PC-9 (cell line): ENCODE data around the gene LARGE1.

Experiments used
- EZH2 ChIP-seq: fragments of 200-600 bp; sonication (generic); IDR thresholded peaks from 2 replicates; pipeline ENCODE4 v1.8.0; 2017; ENCODE audit warnings: antibody characterized with exemption, low read depth
- TF ChIP-seq, protein P1 (sequence below): fragments of 200-600 bp; sonication (generic); conservative IDR thresholded peaks from 2 replicates; pipeline ENCODE4 v1.6.1; 2017; ENCODE audit warnings: mixed run types, antibody characterized with exemption, mild to moderate bottlenecking, moderate library complexity

DNA sequence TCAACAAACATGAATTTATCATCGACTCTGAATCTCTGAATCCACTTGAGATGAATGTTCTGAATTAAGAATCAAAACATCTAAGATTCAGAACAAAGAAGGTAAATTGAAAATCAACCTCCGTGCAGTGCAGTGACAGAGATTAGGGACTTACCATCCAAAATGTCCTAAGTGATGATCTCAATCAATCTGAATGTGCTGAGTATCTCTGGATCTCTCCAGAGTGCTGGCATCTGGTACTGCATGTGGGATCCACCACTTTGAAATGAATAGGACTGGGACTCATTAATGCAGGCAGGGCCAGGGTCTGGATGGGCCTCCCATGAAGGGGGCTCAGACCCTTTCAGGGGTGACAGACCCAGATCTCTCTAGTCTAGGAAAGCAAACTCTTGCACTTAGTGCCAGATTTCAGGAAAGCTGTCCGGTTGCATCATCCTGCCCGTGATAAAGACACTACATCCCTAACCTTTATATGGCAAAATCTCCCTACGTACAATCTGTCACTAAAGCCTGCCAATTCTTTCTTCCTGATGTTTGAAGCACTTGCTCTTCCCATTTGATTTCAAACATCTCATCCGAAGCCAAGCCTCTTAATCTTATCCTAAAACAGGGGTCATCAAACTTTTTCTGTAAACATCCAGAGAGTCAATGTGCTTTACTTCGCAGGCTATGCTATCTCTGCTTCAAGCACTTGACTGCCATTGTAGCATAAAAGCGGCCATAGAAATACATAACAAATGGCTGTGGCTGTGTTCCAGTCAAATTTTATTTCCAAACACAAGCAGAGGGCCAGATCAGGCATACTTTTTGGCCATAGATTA lies 263.3 kb downstream of the LARGE1 start:
- TF ChIP-seq, protein P1, sequence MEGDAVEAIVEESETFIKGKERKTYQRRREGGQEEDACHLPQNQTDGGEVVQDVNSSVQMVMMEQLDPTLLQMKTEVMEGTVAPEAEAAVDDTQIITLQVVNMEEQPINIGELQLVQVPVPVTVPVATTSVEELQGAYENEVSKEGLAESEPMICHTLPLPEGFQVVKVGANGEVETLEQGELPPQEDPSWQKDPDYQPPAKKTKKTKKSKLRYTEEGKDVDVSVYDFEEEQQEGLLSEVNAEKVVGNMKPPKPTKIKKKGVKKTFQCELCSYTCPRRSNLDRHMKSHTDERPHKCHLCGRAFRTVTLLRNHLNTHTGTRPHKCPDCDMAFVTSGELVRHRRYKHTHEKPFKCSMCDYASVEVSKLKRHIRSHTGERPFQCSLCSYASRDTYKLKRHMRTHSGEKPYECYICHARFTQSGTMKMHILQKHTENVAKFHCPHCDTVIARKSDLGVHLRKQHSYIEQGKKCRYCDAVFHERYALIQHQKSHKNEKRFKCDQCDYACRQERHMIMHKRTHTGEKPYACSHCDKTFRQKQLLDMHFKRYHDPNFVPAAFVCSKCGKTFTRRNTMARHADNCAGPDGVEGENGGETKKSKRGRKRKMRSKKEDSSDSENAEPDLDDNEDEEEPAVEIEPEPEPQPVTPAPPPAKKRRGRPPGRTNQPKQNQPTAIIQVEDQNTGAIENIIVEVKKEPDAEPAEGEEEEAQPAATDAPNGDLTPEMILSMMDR, result no peak
- no peak for TF ChIP-seq EZH2
